Measurements from ENCODE around the gene ZNF638. TPM values are rescaled to one million over a fixed set of nuclear protein-coding genes. Genes with fewer than 3 reads are reported as not detected.

The ZNF638 gene
- total and polyA plus RNA-seq, 2 donors (not counting 3 experiments of a cell fraction or from before 2014, with no cell fraction given) = 36.4 to 111 TPM

- Histone ChIP-seq H2AFZ (ENCODE audit: low read depth, low read length) (peak overlapping the region; percentile 91), H3K27me3 (ENCODE audit: control insufficient read depth in 2 of 2, insufficient read depth in 2 of 2, low read length in 2 of 2) (no peaks in the 10 kb centered on the region), H3K36me3 (ENCODE audit: control insufficient read depth in 2 of 2, extremely low read depth in 1 of 2, insufficient read depth in 2 of 2, low read length in 2 of 2) (no peaks in the 10 kb centered on the region), H3K79me2 (ENCODE audit: control insufficient read depth, insufficient read depth, low read length) (peaks cover 6% of the 10 kb centered on the region), H3K27ac (ENCODE audit: insufficient read depth, low read depth, low read length) (peak overlapping the region; percentile 65), H3K4me1 (ENCODE audit: control insufficient read depth, extremely low read depth, insufficient read depth, low read length) (peaks cover 34% of the 10 kb centered on the region), H3K9me3 (replicated peaks; ENCODE audit: control insufficient read depth, insufficient read depth, low read length) (no peaks in the 10 kb centered on the region), H3K4me2 (ENCODE audit: insufficient read depth, low read length) (peak overlapping the region; percentile 98), H4K20me1 (replicated peaks; ENCODE audit: control insufficient read depth, extremely low read depth, insufficient read depth, low read length) (no peaks in the 10 kb centered on the region), H3K9ac (replicated peaks; ENCODE audit: extremely low read depth, insufficient read depth, low read length) (peak overlapping the region; percentile 90), H3K4me3 (replicated peaks in 1 of 3; ENCODE audit: insufficient read depth in 1 of 3, low read depth in 1 of 3, low read length in 3 of 3) (peak overlapping the region; percentile 65 to 98 (median 83)), H3K9me1 (replicated peaks; ENCODE audit: control insufficient read depth, extremely low read depth, insufficient read depth, low read length) (no peaks in the 10 kb centered on the region)
- intact Hi-C loops (cut with micrococcal nuclease) = loop anchor here (1.0 kb wide), 2 partner anchors 26 to 38 kb away; no protein-coding TSS in a partner anchor
- dilution Hi-C loops (cut with MboI; ENCODE audit: extremely low pct_ligation_motif_present, low sequenced_read_pairs) = no loop called here
- ChIA-PET POLR2A (interaction anchor here (0.9 to 1.5 kb wide), 5 partner anchors 12 to 43 kb away, joined by 3 to 6 read pairs (median 3); no protein-coding TSS in a partner anchor), CTCF (interaction anchor here (1.0 to 19.5 kb wide), 6 partner anchors 10 to 167 kb away, joined by 4 to 670 read pairs (median 7); partner anchors contain the start of gene DYSF)
- FAIRE-seq (peak; percentile 75), DNase-seq (ENCODE audit: low read depth, low spot score) (peak; percentile 52)
- TF ChIP-seq EZH2 (IDR thresholded peaks at IDR 0.05; ENCODE audit: borderline replicate concordance, low read depth, low read length, severe bottlenecking) (no peak), POLR2AphosphoS5 (IDR thresholded peaks at IDR 0.05; ENCODE audit: insufficient read depth, low read depth, low read length) (peak; percentile 69), POLR2A (IDR thresholded peaks at IDR 0.05; ENCODE audit: low read depth, low read length) (peak; percentile 69), MYC (IDR thresholded peaks at IDR 0.05; ENCODE audit: low read depth, low read length) (no peak), CTCF (IDR thresholded peaks at IDR 0.05; ENCODE audit: extremely low read depth in 1 of 2, insufficient read depth in 1 of 2, low read depth in 1 of 2, low read length in 2 of 2) (no peak), FOS (IDR thresholded peaks at IDR 0.05; ENCODE audit: borderline replicate concordance, insufficient read depth, low read length) (no peak), JUN (IDR thresholded peaks at IDR 0.05; ENCODE audit: borderline replicate concordance, insufficient read depth, insufficient read length, low read depth) (no peak), GATA2 (IDR thresholded peaks at IDR 0.05; ENCODE audit: insufficient read depth, insufficient read length, low read depth, low read length) (no peak)
- BruUV-seq (replicated peaks) = TSS peak; percentile 64
Measured at GRCh38 chr2:71466301-71467179, 135.0 kb downstream of the ZNF638 start.

Data from endothelial cell of umbilical vein (primary cell).